Adrenal gland (tissue), 12 donors: Measurements from ENCODE around the gene COL6A3. TPM values are rescaled to one million over a fixed set of nuclear protein-coding genes. Genes with fewer than 3 reads are reported as not detected.

Experiments
- DNase-seq, 7 donors: peaks; one replicate each; pipeline ENCODE4 v3.0.0-alpha.2; 2019 to 2020
- H3K27ac ChIP-seq, 5 donors: fragments of 200-600 bp; sonication (generic) in 4 of 5; 1 replicate in 3 of 5; 2 replicates in 2 of 5; pipeline versions ENCODE4 v1.5.1 to v1.8.0; 2016 to 2020; ENCODE audit warnings: mild to moderate bottlenecking in 1 of 5
- H3K27me3 ChIP-seq: fragments of 200-600 bp; 2 replicates; pipeline ENCODE4 v1.8.0; 2021
- H3K36me3 ChIP-seq, 2 donors: fragments of 200-600 bp; replicated peaks in 1 of 2; 1 replicate in 1 of 2; 2 replicates in 1 of 2; pipeline versions ENCODE4 v1.5.1 to v1.8.0; 2018 to 2022
- H3K4me1 ChIP-seq, 2 donors: fragments of 200-600 bp; replicated peaks in 1 of 2; 1 replicate in 1 of 2; 2 replicates in 1 of 2; pipeline versions ENCODE4 v1.5.1 to v1.8.0; 2018 to 2021
- H3K4me3 ChIP-seq, 4 donors: fragments of 200-600 bp; sonication (generic) in 3 of 4; one replicate each; pipeline ENCODE4 v1.5.1; 2016 to 2018
- H3K9me3 ChIP-seq, 3 donors: fragments of 200-600 bp; sonication (generic) in 1 of 3; replicated peaks in 1 of 3; 1 replicate in 2 of 3; 2 replicates in 1 of 3; pipeline versions ENCODE4 v1.5.1 to v1.8.0; 2016 to 2021
- POLR2A ChIP-seq, 2 donors: fragments of 450-650 bp; IDR thresholded peaks; one replicate each; pipeline ENCODE4 v1.6.1; 2017; ENCODE audit warnings: antibody characterized with exemption in 2 of 2, mild to moderate bottlenecking in 2 of 2, moderate library complexity in 1 of 2
- WGBS, 4 donors: extraction: QIAGEN DNeasy Blood & Tissue Kit in 2 of 4; methylation state at CpG; one replicate each; pipeline versions ENCODE4 v1.1.5 to v1.1.7; 2013 to 2017; 5-methylcytosine and 5-hydroxymethylcytosine counted together
- intact Hi-C, 2 donors: fragments of 100-400 bp; cut with DNase I; formaldehyde crosslinking; loops; one replicate each; pipeline versions ENCODE4 v1.14.1 to v1.15.0; 2022 to 2023
- polyA plus RNA-seq, 3 donors: library from polyadenylated mRNA; stranded (reverse); fragments of 200-250 nt in 2 of 3; fragments of 350-450 nt in 1 of 3; fragmentation: Illumina TruSeq in 1 of 3; extraction: RNeasy Lipid Tissue Mini Kit (QIAGEN cat#74804) in 1 of 3; gene quantifications; one replicate each; pipeline ENCODE4 v1.2.3, GENCODE V29; 2013 to 2014
- total RNA-seq, 9 donors: library from RNA; depleted of rRNA in 4 of 9; stranded (reverse); fragments of >200 nt in 4 of 9; fragments of 120-200 nt in 1 of 9; fragmentation: NEBNext Ultra II Directional in 1 of 9; extraction: Animal tissue kit (Norgen Biotek cat#: 25700) in 1 of 9; gene quantifications; one replicate each; pipeline versions ENCODE4 v1.1.0 to v1.2.4, GENCODE V29; 2013 to 2023
- TF ChIP-seq, protein P1 (sequence below), 6 experiments: fragments of 450-650 bp in 4 of 6; fragments of 200-600 bp in 2 of 6; sonication (generic) in 1 of 6; IDR thresholded peaks; 1 replicate in 5 of 6; 2 replicates in 1 of 6; pipeline versions ENCODE4 v1.5.1 to v1.8.0; 2016 to 2021; ENCODE audit warnings: antibody characterized with exemption in 6 of 6, mild to moderate bottlenecking in 2 of 6, moderate library complexity in 1 of 6
- donor health status: healthy with polysubstance abuse.
- donor health status: Bipolar disorder and iron deficiency.
- donor health status: DM: yes; HTN: yes; CAD: no.
- donor health status: DM: no; HTN: no; CAD: no.
- donor health status: DM: no; HTN: no; CAD: no.
- donor health status: DM: yes; HTN: yes; CAD: no.

COL6A3 gene
- total and polyA plus RNA-seq, 12 donors = 15.5 to 69.4 (median 33.1) TPM

DNA sequence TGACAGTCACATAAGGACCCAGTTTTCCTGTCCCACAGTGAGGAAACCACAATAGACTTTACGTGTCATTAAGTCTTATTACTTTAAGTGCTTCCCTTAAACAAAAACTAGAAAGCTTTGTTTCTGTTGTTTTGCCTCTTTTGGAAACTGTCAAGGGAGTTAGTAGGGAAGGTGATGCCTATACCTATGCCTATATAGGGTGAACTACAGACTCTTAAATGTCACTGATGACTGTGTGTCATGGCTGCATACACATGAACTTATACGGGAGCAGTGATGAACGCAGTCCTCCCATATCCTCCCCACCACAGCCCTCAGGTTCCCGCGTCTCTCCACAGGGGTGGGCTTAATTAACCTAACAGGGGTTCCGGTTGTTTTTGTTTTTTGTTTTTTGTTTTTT is 97.6 kb downstream of the COL6A3 start:
- DNase-seq = no peak
- Histone ChIP-seq H3K4me1 (peaks cover 12 to 15% of the 10 kb centered on the region in 2 donors), H3K4me3 (no peak overlapping the region), H3K27me3 (no peaks in the 10 kb centered on the region), H3K27ac (peak overlapping the region in 2 of 5 donors; percentile 33 to 81), H3K36me3 (no peaks in the 10 kb centered on the region), H3K9me3 (no peaks in the 10 kb centered on the region)
- WGBS, 4 donors = 86 to 90% (median 88%) methylated on average over 6 of the region's 6 CpGs
- intact Hi-C loops = loop anchor here (10.0 kb wide), 3 partner anchors 112 to 142 kb away; no protein-coding TSS in a partner anchor
- TF ChIP-seq, protein P1, sequence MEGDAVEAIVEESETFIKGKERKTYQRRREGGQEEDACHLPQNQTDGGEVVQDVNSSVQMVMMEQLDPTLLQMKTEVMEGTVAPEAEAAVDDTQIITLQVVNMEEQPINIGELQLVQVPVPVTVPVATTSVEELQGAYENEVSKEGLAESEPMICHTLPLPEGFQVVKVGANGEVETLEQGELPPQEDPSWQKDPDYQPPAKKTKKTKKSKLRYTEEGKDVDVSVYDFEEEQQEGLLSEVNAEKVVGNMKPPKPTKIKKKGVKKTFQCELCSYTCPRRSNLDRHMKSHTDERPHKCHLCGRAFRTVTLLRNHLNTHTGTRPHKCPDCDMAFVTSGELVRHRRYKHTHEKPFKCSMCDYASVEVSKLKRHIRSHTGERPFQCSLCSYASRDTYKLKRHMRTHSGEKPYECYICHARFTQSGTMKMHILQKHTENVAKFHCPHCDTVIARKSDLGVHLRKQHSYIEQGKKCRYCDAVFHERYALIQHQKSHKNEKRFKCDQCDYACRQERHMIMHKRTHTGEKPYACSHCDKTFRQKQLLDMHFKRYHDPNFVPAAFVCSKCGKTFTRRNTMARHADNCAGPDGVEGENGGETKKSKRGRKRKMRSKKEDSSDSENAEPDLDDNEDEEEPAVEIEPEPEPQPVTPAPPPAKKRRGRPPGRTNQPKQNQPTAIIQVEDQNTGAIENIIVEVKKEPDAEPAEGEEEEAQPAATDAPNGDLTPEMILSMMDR (IDR thresholded peaks at IDR 0.05) = no peak
- no peak for TF ChIP-seq POLR2A (IDR thresholded peaks at IDR 0.05)

DNA sequence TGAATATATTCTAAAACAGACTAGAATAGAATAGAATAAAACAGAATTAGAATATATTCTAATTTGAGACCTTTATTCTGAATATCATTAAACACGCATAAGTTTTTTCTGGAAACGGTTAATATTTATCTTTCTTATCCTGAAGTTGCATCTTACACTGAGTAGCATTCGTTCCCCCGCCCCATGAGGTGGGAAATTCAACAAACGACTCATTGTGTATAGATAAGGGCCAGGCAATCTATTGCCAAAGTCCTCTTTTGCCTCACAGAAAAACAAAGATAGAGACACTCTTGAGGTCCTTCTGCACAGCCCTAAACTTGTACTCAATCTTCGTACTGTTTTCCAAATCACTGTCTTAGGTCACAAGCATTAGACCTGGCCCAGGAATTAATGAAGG is 98.1 kb downstream of the COL6A3 start:
- Histone ChIP-seq H3K27me3 (no peaks in the 10 kb centered on the region), H3K27ac (peak overlapping the region in 3 of 5 donors; percentile 13 to 81 (median 77)), H3K4me1 (peaks cover 12 to 15% of the 10 kb centered on the region in 2 donors), H3K4me3 (no peak overlapping the region), H3K9me3 (no peaks in the 10 kb centered on the region), H3K36me3 (no peaks in the 10 kb centered on the region)
- no peak for DNase-seq
- no peak for TF ChIP-seq POLR2A (IDR thresholded peaks at IDR 0.05)
- TF ChIP-seq, protein P1 (IDR thresholded peaks at IDR 0.05) = no peak
- intact Hi-C loops = loop anchor here (10.0 kb wide), 3 partner anchors 111 to 141 kb away; no protein-coding TSS in a partner anchor
- WGBS, 4 donors = 63 to 66% (median 64%) methylated on average over 6 of the region's 6 CpGs

DNA sequence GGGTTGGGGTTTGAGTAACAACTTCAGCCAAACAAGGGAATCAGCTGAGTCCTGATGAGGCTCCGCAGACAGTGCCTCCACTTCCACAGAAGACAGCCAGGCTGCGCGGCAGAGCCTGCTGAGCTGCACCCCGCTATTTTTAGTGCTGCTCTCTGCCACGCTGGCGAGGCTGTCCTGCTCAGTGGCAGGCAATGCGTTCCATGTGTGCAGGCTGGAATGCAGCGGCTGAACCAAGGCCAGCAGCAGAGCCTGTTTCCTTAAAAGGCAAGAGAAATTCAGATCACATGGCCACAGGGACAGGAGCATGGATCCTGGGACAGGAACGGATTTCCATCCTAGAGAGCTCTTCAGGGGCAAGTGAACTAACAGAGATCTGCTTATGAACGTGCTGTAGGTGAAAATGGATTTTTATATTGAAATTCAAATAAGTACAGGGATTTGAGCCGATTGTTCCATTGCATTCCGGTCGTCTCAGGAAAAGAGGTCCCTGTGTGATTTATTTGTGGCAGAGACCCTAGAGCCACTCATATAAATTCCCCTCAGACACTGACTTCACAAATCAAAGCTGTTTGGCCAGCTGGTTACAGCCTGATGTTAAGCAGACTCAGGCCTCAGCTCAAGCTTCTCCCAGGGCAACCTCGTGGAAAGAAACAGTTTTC is 98.7 kb downstream of the COL6A3 start:
- H3K27ac ChIP-seq = peak overlapping the region in 4 of 5 donors; percentile 30 to 81 (median 64)
- no peaks in the 10 kb centered on the region for H3K36me3 ChIP-seq
- H3K27me3 ChIP-seq = no peaks in the 10 kb centered on the region
- H3K4me3 ChIP-seq = no peak overlapping the region
- DNase-seq = peak; percentile 77 to 97 (median 86)
- WGBS, 4 donors = 17 to 32% (median 22%) methylated on average over 10 to 14 of the region's 14 CpGs
- intact Hi-C loops = loop anchor here (10.0 kb wide), 3 partner anchors 110 to 140 kb away; no protein-coding TSS in a partner anchor
- no peaks in the 10 kb centered on the region for H3K9me3 ChIP-seq
- H3K4me1 ChIP-seq = peaks cover 12 to 15% of the 10 kb centered on the region in 2 donors
- TF ChIP-seq, protein P1 (IDR thresholded peaks at IDR 0.05) = peak in 4 of 6 experiments; percentile 13 to 54 (median 37)
- no peak for TF ChIP-seq POLR2A (IDR thresholded peaks at IDR 0.05)

DNA sequence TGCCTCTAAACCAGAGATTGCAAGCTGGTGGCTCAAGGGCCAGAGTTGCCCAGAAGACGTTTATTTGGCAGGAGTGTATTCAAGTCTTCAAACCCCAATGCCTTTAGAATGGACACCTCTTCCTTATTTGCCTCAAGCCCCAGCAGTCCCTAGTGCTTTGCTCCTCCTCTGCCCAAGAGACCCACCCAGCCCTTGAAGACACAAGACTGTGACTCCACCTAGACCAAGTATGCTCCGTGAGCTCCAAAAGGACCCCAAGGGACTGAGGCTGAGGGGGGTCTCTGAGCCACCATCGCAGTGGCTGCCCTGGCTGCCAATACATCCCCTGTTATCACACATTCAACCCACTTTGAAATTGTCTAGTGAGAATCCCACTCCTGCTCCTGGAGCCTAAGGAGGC is 99.3 kb downstream of the COL6A3 start:
- TF ChIP-seq, protein P1 (IDR thresholded peaks at IDR 0.05) = no peak
- no peak for TF ChIP-seq POLR2A (IDR thresholded peaks at IDR 0.05)
- Histone ChIP-seq H3K27me3 (no peaks in the 10 kb centered on the region), H3K27ac (peak overlapping the region in 4 of 5 donors; percentile 30 to 81 (median 64)), H3K36me3 (no peaks in the 10 kb centered on the region), H3K4me1 (peaks cover 12 to 15% of the 10 kb centered on the region in 2 donors), H3K9me3 (no peaks in the 10 kb centered on the region), H3K4me3 (no peak overlapping the region)
- no peak for DNase-seq
- intact Hi-C loops = loop anchor here (10.0 kb wide), 3 partner anchors 110 to 140 kb away; no protein-coding TSS in a partner anchor
- WGBS, 4 donors = 59 to 79% (median 61%) methylated on average over 2 to 3 of the region's 3 CpGs
